Suppressor macrophage treated with lipopolysaccharide for 4 hours (primary cell): ENCODE results near the gene ST8SIA4.

Experiments used
- DNase-seq: peaks from one replicate; pipeline ENCODE4 v3.0.0-alpha.2; 2020

Gene ST8SIA4

GRCh38 chr5:100779669-100780375, 123.3 kb downstream of the ST8SIA4 start:
- DNase-seq, result peak; percentile 90

GRCh38 chr5:100777680-100778300, 125.3 kb downstream of the ST8SIA4 start:
- DNase-seq, result peak; percentile 91

- DNase-seq, result no peak
Observed at GRCh38 chr5:100775533-100775855, 127.6 kb downstream of the ST8SIA4 start.

GRCh38 chr5:100772548-100772947, 130.5 kb downstream of the ST8SIA4 start:
- DNase-seq, result no peak

GRCh38 chr5:100772006-100772405, 131.1 kb downstream of the ST8SIA4 start:
- no peak for DNase-seq

- no peak for DNase-seq
Observed at GRCh38 chr5:100771181-100771580, 131.9 kb downstream of the ST8SIA4 start.

- no peak for DNase-seq
Observed at GRCh38 chr5:100768221-100768620, 134.9 kb downstream of the ST8SIA4 start.

- DNase-seq, result no peak
Observed at GRCh38 chr5:100762995-100763394, 140.1 kb downstream of the ST8SIA4 start.

- DNase-seq, result no peak
Observed at GRCh38 chr5:100762108-100762507, 141.0 kb downstream of the ST8SIA4 start.

GRCh38 chr5:100761192-100761591, 141.9 kb downstream of the ST8SIA4 start:
- DNase-seq, result no peak

- no peak for DNase-seq
Observed at GRCh38 chr5:100760688-100761087, 142.4 kb downstream of the ST8SIA4 start.

- no peak for DNase-seq
Observed at GRCh38 chr5:100758780-100759179, 144.3 kb downstream of the ST8SIA4 start.

GRCh38 chr5:100758306-100758705, 144.8 kb downstream of the ST8SIA4 start:
- no peak for DNase-seq

- DNase-seq, result no peak
Observed at GRCh38 chr5:100757618-100758017, 145.5 kb downstream of the ST8SIA4 start.
